NCI-H1930 (cell line): ENCODE measurements around the gene CNNM3.
"Not testable (repeated sequence)": the region's sequence is repeated elsewhere in the genome, so short reads cannot be mapped to it uniquely, and the experiment has no call there.

Source experiments
- DNase-seq, 2 experiments: peaks; one replicate each; lab custom pipeline; 2025; lab: John Stamatoyannopoulos, UW

The CNNM3 gene

DNA sequence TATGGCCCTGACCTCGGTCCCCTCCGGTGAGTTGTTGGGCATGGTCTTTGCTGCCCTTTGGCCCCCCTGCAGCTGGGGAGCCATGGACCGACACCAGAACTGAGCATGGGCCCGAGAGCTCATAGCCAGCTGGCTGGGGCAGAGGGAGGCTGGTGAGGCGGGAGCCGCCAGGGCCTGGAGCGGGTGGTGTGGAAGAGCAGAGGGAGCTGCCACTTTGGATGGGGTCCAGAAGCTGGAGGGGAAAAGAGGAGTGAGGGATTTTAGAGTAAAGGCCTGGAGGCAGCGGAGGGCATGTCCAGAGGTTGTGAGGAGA, 16.5 kb upstream of the CNNM3 start:
- no peak for DNase-seq

DNA sequence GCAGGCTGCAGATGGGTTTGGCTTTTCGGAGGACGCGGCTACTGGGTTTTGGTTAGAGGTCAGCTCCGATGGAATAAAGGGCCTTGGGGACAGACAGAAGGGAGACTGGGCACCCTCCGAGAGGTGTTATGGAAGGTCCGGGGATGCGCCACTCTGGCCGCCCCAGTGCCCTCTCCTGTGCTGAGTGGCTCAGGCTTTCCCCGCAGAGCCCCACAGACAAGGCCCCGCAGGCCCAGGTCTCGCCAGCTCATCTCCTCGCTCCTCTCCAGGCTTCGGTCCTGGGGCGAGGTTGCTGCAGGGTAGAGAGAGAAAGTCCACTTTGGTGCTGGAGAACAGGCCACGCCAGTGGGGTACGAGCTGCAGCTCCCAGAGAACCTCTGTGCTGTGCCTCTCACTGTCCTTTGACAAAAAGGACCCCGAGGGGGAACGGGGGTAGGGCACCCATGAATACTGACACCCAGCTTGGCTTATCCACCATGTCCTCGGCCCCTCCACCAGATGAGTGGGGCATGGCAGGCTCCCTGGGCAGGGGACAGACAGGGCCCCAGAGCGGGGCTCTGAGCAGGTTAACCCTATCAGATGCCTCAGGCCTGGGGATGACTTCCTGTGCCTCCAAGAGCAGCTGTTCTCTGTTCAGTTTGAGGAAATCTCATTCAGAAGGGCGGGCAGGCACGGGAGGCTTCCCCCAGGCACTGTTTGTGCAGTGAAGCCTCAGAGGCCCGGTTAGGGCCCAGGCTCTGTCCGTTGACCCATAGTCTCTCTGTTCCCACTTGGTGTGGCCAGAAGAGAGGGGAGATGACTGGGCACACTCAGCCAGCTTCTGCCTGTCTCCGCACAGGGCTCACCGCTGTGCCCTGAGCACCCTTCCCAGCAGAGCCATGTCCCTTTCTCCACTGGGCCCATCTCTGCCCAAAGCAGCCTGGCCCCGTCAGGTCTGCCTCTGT, 15.7 kb upstream of the CNNM3 start:
- DNase-seq, result no peak

DNA sequence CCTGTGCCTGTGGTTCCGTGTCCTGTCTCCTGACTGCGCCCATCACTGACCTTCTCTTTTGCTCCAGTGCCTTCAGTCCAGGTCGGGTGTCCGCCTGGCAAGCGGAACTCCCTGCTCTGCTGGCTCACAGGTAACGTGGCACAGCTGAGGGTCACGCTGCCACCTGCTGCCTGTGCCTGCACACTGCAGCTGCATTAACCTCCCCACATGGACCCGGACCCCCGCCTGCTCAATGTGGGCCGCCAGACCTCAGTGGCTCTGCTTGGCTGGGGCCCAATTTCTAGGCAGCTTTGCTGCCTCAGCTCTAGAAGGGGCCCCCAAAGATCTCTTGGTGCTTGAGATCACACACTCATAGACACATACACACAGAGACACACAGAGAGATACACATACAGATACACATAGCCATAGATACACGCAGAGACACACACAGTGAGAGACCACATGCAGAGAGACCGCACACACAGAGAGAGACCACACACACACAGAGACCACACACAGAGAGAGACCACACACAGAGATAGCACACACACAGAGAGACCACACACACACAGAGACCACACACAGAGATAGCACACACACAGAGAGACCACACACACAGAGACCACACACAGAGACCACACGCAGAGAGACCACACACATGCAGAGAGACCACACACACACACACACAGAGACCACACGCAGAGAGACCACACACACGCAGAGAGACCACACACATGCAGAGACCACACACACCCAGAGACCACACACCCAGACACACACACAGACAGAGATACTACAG, 14.9 kb upstream of the CNNM3 start:
- DNase-seq, result peak in 1 of 2 experiments; percentile 29

DNA sequence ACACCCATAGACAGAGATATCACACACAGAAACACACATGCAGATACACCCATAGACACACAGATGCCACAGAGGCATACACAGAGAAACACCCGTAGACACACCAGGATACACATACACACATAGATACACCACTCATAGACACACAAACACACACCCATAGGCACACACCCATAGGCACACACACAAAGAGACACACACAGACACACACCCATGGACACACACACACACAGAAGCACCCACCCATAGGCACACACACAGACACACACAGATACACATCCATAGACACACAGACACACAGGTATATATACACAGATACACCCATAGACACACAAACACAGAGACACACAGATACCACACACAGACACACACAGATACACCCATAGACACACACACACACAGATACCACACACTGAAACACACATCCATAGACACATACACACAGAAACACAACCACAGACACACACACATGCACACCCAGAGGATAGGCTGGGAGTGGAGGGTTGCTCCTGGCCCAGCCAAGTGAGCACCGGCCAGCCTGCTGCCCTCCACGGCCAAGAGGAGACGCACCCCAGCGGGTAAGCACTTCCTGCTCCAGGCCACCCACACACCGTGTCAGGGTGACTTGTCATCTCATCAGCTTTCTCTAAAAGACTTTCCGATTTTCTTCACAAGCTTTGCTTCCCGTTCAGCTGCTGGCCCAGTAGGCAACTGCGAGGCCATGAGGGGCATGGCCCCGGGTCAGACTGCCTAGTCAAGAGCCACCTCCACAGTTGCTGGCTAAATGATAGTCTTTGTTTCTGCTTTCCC, 14.1 kb upstream of the CNNM3 start:
- no peak for DNase-seq

DNA sequence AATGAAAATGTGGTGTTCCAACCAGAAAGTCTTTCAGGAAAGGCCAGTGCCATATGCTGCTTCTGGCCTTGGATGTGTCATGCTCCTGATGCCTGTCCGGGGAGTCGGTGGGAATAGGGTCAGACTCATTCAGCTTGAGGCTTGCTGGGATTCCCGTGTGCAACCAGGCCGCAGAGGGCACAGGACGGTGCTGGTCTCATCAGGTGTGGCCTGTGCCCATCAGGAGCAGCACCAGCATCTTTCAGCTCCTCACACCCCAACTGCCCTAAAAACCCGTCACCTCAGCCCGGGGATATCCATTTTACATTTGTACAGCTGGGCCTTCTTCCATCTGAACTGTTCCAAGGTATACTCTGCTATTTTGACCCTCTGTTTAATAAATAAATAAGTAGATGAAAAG, 13.3 kb upstream of the CNNM3 start:
- no peak for DNase-seq

DNA sequence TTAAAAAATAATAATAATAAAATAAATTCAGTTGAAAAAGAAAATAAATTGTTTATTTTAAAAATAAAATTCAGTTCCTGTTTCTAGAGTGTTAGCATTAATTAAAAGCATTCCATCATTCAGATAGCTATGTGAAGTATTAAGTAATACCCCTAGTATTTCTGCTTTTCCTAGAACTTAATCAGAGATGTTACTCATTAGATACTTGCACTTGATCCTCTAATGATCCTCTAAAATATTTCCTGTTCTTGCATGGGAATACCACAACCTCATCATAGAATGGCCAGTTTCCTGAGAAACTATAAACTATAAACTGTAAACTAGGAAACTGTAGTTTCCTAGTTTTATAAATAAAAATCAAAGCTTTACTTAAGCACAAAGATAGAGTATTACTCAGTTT, 11.1 kb upstream of the CNNM3 start:
- DNase-seq, result no peak

DNA sequence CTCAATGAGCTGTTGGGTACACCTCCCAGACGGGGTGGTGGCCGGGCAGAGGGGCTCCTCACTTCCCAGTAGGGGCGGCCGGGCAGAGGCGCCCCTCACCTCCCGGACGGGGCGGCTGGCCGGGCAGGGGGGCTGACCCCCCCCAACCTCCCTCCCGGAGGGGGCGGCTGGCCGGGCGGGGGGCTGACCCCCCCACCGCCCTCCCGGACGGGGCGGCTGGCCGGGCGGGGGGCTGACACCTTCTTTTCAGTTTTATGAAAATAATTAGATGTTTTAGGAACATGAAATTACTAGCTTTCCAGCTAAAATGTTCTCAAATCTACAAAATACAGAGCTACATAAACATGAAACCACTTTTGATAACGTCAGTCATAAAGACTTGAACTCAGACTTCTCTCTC, 10.1 kb upstream of the CNNM3 start:
- DNase-seq, result not testable (repeated sequence)

DNA sequence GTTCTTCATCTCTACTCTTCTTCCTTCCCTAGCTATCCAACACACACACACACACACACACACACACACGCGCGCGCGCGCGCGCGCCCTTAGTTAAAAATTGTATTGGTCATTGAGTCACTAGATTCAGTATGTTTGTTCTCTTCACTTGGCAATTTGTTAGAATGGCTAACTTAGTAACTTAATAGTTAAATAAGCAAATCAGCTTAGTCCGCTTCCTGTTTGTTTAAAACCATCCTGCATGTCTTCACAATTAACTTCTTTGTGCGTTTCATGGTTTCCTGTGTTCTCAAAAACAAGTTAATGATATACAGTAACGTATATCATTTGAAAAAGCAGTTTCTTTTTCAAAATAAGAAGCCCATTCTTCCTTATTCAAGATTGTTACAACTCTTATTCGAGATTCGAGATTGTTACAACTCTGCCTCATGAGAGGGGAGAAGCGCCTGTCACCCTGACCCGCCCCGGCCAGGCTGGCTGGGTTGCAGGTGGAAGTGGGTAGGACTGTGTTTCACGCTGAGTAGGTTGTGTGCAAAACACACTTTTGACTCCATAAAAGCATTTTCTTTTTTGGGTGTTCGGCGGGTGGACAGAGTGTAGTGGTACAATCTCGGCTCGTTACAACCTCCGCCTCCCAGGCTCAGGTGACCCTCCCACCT, 9.5 kb upstream of the CNNM3 start:
- no peak for DNase-seq

DNA sequence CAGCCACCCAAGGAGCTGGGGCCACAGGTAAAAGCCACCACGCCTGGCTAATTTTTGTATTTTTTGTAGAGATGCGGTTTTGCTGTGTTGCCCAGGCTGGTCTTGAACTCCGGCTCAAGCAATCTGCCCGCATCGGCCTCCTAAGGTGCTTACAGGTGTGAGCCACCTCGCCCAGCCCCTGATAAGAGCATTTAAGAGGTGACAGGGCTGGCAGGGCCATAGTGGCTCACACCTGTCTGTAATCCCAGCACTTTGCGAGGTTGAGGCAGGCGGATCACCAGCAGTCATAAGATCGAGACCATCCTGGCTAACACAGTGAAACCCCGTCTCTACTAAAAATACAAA, 9.0 kb upstream of the CNNM3 start:
- no peak for DNase-seq

DNA sequence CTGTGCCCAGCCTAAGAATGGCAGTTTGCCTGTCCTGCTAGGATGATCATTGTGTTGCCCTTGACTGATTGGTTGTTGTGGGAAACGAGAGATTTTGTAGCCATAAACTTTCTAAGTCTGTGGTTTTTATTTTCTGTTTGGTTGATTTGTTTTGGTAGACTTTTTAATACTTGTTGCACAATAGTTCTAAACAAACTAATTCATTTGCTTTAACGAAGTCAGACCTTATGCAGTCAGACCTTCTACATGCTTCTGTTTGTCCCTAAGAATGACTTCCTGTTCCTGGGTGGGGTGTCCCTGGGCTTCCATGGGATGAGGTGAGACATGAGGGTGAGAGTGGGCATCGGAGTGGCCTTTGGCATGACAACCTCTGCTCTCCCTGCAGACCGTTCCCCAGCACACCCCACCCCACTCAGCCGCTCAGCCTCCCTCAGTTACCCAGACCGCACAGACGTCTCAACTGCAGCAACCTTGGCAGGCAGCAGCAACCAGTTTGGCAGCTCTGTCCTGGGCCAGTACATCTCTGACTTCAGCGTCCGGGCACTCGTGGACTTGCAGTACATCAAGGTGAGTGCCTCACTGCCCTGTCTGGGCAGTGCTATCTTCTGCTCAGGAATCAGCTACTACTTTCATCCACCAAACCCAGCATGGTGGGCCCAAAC, 7.8 kb upstream of the CNNM3 start:
- DNase-seq, result no peak

DNA sequence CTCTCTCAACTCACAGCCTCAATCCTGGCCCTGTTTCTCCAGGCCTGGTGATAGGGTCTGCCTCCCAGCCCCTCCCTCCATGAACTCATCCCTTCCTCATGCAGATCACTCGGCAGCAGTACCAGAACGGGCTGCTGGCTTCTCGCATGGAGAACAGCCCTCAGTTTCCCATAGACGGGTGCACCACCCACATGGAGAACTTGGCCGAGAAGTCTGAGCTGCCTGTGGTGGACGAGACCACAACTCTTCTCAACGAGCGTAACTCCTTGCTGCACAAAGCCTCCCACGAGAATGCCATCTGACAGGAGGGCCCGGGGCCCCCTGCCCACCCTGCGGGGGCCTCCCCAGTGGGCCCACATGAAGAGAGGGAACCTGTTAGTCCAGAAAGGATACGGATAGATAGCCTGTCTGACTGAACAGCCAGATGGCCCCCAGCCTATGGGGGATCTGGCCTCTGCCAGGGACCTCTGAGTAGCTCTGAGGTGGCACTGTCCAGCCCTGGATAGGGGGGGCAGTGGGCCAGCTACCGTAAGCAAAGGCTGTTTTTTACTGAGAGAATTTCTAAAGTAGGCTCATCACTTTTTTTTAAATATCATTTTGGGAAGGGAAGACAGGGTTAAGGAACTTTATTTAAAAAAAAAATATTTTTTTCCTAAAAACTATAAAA, 6.7 kb upstream of the CNNM3 start:
- DNase-seq, result no peak

DNA sequence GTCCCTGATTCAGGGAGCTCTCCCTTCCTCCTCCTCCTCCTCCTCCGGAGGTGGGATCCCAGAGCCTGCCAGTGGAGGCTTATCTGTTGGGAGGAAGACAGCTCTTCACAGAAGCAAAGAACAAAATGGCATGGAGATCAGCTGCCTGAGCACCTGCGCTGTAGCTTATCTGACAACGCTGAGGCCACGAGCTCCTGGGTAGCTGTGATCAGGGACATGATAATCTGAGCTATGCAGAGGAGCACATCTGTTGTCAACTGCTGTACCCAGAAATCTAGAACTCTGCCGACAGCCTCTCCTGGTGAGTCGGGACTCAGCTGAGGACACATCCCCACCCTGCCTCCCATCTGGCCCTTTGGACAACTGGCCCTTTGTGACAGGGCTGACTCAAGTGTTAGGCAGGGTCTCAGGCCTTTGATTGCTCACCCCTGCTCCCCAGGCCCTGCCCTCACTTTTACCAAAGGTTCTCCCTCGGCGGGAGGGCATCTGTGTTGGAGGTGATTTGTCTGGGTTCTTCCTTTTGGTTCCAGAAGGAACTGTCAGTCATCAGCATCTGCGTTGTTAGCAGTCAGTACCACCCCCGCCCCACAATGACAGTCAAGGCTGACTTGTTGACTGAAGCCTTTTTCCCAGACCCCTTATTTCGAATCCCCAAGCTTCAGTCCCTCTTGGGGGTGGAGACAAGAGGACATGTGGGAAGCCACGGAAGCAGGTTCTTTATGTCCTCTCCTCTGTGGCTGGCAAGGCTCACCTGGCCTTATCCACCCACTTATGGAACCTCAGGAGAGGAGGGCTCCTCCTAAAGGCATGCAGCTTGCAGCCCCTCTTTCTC, 5.9 kb upstream of the CNNM3 start:
- DNase-seq, result no peak

DNA sequence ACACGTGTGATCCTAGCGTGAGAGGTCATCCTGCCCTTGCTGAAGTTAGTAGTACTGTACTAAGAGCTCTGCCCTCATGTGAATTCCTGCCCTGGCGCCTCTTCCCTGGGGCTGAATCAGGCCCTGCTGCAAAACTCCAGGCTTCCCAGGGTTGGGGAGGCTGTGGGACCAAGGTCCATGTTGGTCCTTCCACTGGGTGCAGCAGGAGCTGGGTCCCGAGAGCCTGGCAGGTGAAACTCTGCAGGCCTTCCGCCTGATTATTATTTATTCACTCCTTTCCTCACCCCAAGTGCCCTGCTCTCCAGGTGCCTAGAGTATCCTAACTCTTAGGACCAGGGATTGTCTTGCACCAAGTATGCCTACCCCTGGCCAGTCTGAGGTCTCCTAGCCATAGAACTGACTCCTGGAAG, 5.3 kb upstream of the CNNM3 start:
- no peak for DNase-seq

DNA sequence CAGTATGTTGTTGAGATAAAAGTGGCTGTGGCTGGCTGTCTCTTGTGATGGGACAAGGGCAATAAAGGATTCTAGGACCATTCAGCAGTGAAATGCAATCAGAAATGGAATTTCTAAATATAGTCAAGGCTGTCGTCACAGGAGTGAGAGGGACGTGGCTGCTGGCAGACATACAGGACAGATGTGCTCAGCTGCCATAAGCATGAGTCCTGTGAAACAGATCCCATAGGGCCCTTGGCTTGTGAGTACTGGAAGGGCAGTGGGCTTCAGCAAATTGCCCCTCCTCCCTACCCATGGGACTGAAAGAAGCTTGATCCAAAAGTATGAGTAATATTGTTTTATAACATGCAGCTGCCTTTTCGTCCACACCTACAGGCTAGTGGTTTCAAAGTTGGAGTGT, 4.2 kb upstream of the CNNM3 start:
- no peak for DNase-seq

DNA sequence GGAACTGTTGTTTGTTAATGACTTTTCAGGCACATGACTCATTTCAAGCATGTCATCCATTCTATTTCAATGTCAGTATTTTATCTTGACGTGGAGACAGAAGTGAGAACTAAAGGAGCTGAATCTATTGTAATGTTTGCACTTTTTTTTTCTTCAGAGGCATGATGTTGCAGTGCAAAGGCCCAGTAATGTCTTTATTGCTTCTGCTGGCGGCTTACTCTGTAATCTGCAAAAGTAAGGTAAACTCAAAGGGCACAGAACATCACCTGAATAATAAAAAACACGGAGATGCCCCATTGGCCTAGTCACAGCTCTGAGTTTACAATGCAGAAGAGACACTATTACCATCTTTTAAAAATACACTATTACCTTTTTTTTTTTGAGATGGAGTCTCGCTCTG, 2.4 kb upstream of the CNNM3 start:
- no peak for DNase-seq

DNA sequence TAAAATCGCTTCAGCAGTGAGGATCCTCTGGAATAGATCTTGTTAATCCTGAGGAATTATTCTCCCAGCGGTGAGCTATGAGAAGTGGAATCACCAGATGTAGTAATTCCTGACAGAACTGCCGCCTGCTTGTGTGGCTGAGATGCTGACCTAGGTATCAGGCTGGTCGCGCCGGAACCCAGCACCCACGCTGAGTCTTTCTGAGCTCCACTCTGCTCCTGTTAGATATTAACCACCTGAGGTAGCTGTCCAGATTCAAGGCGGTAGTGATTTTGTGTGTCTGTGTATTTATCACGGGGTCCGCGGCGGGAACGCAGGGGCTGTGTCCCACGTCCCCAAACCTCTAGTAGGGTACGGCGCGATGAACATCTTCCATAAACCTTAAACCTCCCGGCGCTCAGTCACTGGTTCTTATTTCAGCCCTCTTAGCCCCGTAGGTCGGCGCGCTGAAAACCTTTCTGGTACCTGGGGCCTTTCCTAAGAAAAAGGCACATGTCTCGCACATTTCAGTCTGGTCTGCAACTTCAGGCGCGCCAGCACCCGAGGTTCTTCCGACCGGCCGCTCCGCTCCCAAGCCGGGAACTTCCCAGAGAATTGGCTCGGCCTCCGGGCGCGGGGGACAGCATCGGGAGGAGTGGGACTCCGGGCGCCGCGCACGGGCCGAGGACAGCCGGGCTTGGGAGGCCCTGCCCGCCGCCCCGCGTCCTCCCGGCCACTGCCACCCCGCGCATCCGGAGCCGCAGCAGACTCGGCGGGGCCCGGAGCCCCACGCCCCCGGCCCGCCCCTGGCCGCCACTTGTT, 542 bp upstream of the CNNM3 start:
- DNase-seq, result no peak

DNA sequence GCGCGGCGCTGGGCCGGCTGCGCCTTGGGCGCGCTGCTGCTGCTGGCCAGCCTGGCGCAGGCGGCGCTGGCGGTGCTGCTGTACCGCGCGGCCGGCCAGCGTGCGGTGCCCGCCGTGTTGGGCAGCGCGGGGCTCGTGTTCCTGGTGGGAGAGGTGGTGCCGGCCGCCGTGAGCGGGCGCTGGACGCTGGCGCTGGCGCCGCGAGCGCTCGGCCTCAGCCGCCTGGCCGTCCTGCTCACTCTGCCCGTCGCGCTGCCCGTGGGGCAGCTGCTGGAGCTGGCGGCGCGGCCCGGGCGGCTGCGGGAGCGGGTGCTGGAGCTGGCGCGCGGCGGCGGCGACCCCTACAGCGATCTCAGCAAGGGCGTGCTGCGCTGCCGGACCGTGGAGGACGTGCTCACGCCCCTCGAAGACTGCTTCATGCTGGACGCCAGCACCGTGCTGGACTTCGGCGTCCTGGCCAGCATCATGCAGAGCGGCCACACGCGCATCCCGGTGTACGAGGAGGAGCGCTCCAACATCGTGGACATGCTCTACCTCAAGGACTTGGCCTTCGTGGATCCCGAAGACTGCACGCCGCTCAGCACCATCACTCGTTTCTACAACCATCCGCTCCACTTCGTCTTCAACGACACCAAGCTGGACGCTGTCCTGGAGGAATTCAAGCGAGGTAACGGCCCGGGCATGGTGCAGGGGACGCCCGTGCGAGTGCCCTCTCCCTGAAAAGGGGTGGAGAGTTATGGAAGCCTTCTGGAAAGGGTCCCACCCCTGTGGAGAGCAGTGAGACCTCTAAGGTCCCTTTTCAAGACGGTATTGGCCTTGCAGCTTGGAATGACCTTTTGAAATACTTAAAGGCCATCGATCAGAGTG, 1.0 kb downstream of the CNNM3 start:
- no peak for DNase-seq

DNA sequence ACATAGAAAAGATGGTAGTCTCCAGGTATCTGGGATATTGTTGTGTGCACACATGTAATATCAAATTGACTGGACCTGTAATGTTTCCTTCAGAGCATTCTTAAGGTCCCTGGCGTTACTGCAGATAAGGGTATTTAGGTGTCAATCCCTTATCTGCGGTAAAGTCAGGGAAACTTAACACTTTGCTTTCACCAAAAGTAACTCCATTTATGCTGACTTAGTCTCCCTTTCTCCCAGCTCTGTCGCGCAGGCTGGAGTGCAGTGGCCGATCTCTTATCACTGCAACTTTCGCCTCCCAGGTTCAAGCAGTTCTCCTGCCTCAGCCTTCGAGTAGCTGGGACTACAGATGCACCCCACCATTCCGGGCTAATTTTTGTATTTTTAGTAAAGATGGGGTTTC, 1.8 kb downstream of the CNNM3 start:
- no peak for DNase-seq
